ENCODE data around the gene TLN1.

The TLN1 gene

GRCh38 chr9:35732185-35732799 lies at the start of gene TLN1, which contains the start of gene CREB3:
TSS of gene TLN1 (minus strand) at chr9:35732195. CDS start at chr9:35725694, 6,501 bp downstream.
TSS of gene CREB3 (plus strand) at chr9:35732666. CDS start at chr9:35732773, 107 bp downstream.
- DNase-seq = peak; percentile 92

- DNase-seq = no peak
These were observed 49.1 kb upstream of the TLN1 start for GRCh38 chr9:35781066-35781465.

DNA sequence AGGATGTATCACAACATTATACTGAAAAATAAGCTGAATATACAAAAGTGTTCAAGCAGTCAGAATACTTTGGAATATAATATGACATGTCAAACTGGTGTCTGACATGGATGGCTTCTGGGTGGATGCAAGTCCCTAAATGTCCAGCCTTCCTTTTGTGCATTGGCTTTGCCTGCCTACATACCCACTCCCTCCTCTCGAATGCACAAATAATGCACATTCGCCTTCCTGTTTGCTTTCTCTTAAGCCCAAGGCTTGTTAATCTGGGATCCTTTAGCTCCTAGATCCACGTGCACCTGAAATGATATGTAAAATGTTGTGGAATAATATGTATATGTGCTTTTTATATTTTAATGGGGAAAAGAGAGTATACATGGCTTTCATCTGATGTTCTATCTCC lies 46.5 kb upstream of the TLN1 start:
- no peak for DNase-seq

DNA sequence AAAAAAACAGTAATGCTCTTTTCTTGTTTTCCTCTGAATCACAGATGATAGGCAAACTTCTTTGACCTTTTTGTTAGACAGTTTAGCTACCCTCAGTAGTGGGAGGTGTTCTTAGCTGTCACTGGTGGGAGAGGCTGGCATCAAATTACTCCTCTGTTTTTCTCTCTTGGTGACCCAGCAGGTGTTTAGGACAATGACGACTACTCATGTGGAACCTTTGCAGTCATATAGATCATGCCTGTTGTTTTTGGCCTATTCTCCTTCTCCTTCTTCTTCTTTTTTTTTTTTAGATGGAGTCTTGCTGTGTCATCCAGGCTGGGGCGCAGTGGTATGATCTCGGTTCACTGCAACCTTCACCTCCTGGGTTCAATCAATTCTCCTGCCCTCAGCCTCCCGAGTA lies 44.0 kb upstream of the TLN1 start:
- no peak for DNase-seq

- no peak for DNase-seq
These were observed 43.1 kb upstream of the TLN1 start for GRCh38 chr9:35774907-35775635.

DNA sequence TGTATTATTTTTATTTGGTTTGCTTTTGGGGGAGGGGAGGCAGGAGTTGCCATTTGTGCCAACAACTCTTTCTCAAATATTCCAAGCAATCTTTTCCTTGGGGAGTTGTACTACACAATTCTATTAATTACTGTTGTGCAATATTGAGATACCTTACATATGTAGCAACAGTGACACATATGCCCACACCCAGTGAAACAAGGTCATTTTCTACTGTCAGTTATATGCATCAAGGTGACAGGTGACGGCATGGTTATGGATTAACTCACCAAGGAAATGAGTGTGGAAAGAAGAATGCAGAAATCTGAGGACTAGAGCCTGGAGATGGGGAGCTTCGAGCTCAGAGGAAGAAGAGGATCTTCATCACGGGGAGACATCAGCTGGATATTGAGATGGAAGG lies 39.9 kb upstream of the TLN1 start:
- DNase-seq = no peak

DNA sequence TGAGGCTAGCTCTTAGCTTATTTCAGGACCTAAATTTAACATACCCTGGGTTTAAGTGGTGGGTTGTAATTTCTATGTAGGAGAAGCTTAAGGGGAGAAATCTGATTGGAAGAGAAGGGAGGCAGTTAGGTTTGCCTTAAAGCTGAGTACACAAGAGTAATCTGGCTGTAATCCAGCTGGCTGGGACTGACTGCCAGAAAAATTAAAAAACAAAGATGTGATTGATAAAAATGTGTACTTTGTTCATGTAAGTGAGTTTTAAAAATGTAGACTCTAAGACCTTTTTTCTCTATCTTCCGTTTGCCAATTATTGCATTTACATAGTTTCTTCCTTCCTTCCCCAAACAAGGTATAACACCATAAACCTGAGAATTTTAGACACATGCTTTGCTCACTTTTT lies 39.5 kb upstream of the TLN1 start:
- no peak for DNase-seq

- DNase-seq = no peak
These were observed 39.1 kb upstream of the TLN1 start for GRCh38 chr9:35771075-35771433.

GRCh38 chr9:35769763-35770162 lies 37.8 kb upstream of the TLN1 start:
- no peak for DNase-seq

GRCh38 chr9:35767458-35767857 lies 35.5 kb upstream of the TLN1 start:
- DNase-seq = no peak

DNA sequence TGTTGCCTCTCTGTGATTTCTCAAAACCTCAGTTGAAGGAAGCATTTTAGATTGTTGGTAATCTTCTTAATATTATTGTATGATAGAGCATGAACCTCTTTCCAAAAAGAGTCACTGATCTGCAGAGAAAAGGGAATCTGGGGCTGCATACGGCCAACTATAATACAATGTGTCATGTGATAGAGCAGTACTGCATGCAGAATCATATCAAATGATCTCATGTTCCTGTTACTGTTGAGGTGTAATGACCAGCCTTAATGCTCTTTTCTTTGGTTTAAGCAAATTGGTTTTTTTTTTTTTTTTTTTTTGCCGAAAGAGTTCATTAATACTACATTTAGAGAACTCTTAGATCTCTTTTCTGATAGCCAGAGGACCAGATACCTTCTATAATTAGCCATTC lies 35.0 kb upstream of the TLN1 start:
- DNase-seq = no peak

DNA sequence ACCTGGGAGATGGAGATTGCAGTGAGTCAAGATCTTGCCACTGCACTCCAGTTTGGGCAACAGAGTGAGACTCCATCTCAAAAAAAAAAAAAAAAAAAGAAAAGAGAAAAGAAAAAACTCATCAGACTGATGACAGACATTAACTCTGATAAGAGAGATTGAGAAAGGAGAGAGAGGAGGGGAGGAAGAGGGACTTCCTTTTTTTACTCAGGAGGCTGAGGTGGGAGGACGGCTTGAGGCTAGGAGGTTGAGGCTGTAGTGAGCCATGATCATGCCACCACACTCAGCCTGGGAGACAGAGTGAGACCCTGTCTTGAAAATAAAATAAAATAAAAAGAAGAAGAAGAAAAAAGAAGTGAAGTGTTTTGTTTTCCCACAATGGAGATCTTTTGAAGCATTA lies 31.8 kb upstream of the TLN1 start:
- DNase-seq = no peak

GRCh38 chr9:35763181-35763580 lies 31.2 kb upstream of the TLN1 start:
- no peak for DNase-seq

GRCh38 chr9:35760651-35761050 lies 28.7 kb upstream of the TLN1 start:
- DNase-seq = no peak

- DNase-seq = no peak
These were observed 27.8 kb upstream of the TLN1 start for GRCh38 chr9:35759795-35760194.

DNA sequence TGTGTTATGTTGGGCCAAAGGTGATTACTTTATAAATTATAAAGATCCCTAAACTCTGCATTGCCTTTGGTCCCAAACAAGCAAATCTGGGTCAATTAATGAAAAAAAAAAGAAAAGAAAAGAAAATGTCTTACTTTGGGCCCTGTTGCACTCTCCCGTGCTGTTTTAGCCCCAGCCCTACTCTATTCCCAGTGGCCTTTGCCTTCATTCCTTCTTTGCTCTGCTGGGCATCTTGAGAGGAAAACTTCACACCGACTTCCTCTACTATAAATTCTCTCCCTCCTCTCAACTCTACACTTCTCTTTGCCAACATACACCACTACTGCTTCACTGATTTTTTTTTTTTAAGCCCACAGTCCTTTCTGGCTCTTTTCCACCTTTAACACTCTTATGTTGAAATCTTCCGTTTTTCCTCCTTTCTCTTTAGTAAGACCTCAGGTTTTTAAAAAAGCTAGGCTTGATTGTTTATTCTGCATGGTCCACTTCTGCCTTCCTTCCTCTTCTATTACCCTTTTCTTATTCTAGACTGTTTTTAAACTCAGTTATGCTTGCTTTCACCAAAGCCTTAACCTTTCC lies 26.6 kb upstream of the TLN1 start:
- DNase-seq = no peak

GRCh38 chr9:35757892-35758275 lies 25.9 kb upstream of the TLN1 start:
- no peak for DNase-seq

GRCh38 chr9:35757226-35757891 lies 25.4 kb upstream of the TLN1 start:
- peak; percentile 23 for DNase-seq

DNA sequence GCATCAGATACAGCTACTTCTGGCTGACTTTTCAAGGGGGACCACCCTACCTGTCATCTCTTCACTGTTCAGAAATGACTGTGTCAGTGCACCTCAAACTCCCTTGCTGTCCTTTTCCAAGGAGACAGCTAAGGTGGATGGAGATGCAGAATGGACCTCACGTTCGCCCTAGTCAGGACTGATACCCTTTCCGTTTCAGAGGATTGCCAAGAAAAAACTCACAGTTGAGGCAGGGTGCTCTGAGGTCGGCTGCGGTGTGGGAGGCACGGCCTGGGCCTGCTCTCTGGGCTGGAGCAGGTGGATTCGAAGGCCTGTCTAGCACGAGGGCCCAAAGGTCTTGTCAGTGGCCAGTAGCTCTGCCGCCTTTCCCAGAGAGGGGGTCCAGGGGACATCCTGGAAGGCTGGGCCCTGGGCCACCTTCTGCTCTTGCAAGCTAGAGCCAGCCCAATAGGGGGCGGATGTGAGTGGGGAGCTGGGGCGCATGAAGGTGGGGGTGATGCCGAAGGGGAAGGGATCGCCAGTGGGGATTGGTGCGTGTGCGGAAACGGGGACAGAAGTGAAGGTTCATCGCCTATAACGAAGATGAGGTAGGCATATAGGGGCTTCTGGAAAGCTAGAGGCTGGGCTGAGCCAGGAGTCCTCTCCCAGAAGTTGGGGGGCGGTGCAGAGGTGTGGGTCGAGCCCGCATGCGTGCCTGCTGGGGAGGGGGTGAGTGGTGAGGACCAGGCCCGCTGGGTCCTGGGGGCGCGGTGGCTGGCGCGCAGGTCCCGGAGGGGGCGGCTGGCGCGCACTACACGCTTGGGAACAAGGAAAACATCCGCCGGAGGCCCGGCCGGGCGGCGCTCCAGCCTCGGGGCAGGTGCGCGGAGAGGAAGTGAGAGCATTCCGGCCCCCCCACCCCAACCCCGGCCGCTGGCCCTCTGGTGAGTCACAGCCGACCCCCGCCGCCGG lies 24.6 kb upstream of the TLN1 start:
- DNase-seq = peak; percentile 81

- no peak for DNase-seq
These were observed 23.1 kb upstream of the TLN1 start for GRCh38 chr9:35755071-35755470.

- no peak for DNase-seq
These were observed 22.3 kb upstream of the TLN1 start, which contains the start of gene MSMP for GRCh38 chr9:35754264-35754663. TSS of gene MSMP (minus strand) at chr9:35754276. CDS start at chr9:35754129, 147 bp downstream.

DNA sequence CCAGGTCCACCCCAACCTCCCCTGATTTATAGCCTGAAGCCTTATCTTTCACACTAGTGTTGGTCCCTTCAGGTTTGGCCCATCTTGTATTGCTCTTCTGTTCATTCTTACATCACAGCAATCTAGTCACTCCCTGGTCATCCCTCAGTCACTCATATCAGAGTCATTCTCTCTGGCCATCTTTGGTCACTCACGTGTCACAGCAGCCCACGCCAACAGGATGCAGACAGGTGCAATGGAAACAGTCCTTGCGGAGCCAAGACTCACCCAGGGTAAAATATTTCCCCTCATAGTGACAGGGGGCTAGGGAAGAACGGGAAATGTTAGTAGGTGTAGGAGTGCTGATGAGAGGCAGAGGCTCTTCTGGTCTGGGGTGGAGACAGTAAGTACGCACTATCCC lies 21.5 kb upstream of the TLN1 start:
- DNase-seq = no peak

DNA sequence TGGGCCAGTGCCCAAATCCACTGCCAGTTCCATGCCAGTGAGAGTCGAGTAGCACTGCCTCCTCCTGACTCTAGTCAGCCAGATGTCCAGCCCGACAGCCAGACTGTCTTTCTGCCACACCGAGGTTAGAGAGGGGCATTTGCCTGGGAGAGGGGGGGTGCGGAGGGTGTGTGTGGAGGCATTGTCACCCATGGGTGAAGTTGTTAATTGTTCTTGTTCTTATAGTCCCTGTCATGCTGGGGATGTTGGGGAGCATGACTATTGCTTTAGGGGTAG lies 18.2 kb upstream of the TLN1 start:
- no peak for DNase-seq

Data from stimulated activated CD4-positive, alpha-beta T cell treated with anti-CD3 and anti-CD28 coated beads, Interleukin-12 subunit alpha, Interleukin-12 subunit beta, amount 100 ng/mL, for 4 hours (primary cell).